ENCODE data around the gene CEP85L.

Gene CEP85L

GRCh38 chr6:118659513-118660217 is 8.3 kb upstream of the CEP85L start:
- DNase-seq = no peak

- DNase-seq = peak; percentile 47
These were observed 5.6 kb upstream of the CEP85L start for GRCh38 chr6:118656847-118657451.

GRCh38 chr6:118652051-118652615 is 742 bp upstream of the CEP85L start:
- DNase-seq = no peak

- DNase-seq = peak; percentile 52
These were observed 659 bp downstream of the CEP85L start for GRCh38 chr6:118650582-118651281.

GRCh38 chr6:118649918-118650581 is 1.3 kb downstream of the CEP85L start:
- no peak for DNase-seq

- no peak for DNase-seq
These were observed 2.4 kb downstream of the CEP85L start for GRCh38 chr6:118648866-118649554.

GRCh38 chr6:118646977-118647376 is 4.4 kb downstream of the CEP85L start:
- DNase-seq = no peak

GRCh38 chr6:118645395-118645794 is 6.0 kb downstream of the CEP85L start:
- no peak for DNase-seq

GRCh38 chr6:118644007-118644406 is 7.4 kb downstream of the CEP85L start:
- no peak for DNase-seq

- DNase-seq = no peak
These were observed 10.3 kb downstream of the CEP85L start for GRCh38 chr6:118641042-118641441.

GRCh38 chr6:118639054-118639964 is 12.1 kb downstream of the CEP85L start:
- DNase-seq = no peak

GRCh38 chr6:118638288-118638687 is 13.1 kb downstream of the CEP85L start:
- no peak for DNase-seq

- DNase-seq = no peak
These were observed 15.3 kb downstream of the CEP85L start for GRCh38 chr6:118635909-118636735.

- DNase-seq = no peak
These were observed 19.0 kb downstream of the CEP85L start for GRCh38 chr6:118632359-118632758.

- no peak for DNase-seq
These were observed 20.5 kb downstream of the CEP85L start for GRCh38 chr6:118630923-118631322.

GRCh38 chr6:118630067-118630466 is 21.3 kb downstream of the CEP85L start:
- no peak for DNase-seq

GRCh38 chr6:118627724-118628123 is 23.7 kb downstream of the CEP85L start:
- DNase-seq = no peak

GRCh38 chr6:118625833-118626232 is 25.6 kb downstream of the CEP85L start:
- no peak for DNase-seq

- DNase-seq = no peak
These were observed 29.5 kb downstream of the CEP85L start for GRCh38 chr6:118621799-118622470.

- no peak for DNase-seq
These were observed 31.2 kb downstream of the CEP85L start for GRCh38 chr6:118620202-118620601.

Measured in CD4-positive, alpha-beta T cell treated with Interleukin-6 for 4 hours (primary cell).